NCI-H460 (cell line): Measurements from ENCODE around the gene KIF25. TPM values are rescaled to one million over a fixed set of nuclear protein-coding genes. Genes with fewer than 3 reads are reported as not detected.

Source experiments
- DNase-seq: peaks from one replicate; pipeline ENCODE4 v3.0.0-alpha.2; 2016; ENCODE audit warnings: low read depth; ENCODE audit errors: extremely low read depth
- total RNA-seq: library from RNA; depleted of rRNA; stranded (reverse); fragments of >200 nt; shearing (Covaris generic); gene quantifications from 2 replicates; pipeline ENCODE4 v1.2.3, GENCODE V29; 2014

Gene KIF25
- total RNA-seq, 1 experiment from 2014 or later, result not detected

GRCh38 chr6:168082860-168083513 lies 85.5 kb downstream of the KIF25 start:
- DNase-seq, result no peak

DNA sequence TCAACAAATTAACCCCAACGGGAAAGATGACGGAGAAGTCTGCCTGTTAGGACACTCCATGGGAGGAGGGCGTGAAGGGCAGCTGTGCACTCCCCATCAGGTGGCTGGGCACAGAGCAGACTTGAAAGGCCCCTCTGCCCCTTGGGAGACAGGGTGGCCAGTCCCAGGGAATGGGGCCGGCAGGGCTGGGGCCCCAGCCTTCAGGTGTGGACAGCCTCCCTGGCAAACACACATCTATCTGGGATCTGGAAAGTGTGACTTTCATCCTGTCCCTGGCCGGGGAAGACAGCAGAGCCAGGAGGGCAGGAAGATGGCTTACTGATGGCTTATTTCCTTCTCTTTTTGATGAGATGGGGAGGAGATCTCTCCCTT lies 86.0 kb downstream of the KIF25 start:
- DNase-seq, result no peak

- DNase-seq, result no peak
Measured at GRCh38 chr6:168084465-168085160, 87.1 kb downstream of the KIF25 start.

GRCh38 chr6:168086066-168086465 lies 88.6 kb downstream of the KIF25 start:
- DNase-seq, result no peak

- no peak for DNase-seq
Measured at GRCh38 chr6:168086616-168087015, 89.1 kb downstream of the KIF25 start.

DNA sequence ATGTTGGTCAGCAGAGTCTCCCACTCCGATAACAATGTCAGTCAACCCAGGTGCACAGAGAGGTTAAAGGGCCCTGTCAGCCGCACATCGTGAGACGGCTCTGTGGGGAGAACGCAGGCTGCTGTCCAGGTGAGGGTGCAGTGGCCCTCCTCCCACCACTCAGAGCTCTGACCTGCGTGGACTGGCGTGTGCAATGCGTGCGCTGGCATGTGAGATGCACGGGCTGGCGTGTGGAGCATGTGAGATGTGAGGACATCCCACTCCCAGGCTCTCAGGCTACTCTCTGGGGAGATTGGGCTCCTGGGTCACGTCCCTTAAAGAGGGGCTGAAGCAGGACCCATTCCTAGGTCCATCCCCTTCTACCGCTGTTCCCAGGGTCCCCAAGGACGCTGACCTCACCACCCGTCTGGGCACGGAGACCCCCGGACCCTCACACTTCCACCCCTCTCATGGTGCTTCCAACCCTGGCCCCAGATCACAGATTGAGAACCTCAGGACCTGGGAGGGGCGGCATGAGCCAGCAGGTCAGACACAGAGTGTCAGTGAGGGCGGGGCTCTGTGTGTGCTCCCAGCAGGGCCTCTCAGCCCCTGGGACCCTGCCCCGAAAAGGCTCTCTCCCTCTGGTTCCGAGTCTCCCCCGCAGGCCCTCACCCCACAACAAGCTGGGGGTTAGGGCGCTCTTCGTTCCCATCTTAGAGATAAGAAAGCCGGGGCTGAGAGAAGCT lies 90.1 kb downstream of the KIF25 start:
- DNase-seq, result no peak

DNA sequence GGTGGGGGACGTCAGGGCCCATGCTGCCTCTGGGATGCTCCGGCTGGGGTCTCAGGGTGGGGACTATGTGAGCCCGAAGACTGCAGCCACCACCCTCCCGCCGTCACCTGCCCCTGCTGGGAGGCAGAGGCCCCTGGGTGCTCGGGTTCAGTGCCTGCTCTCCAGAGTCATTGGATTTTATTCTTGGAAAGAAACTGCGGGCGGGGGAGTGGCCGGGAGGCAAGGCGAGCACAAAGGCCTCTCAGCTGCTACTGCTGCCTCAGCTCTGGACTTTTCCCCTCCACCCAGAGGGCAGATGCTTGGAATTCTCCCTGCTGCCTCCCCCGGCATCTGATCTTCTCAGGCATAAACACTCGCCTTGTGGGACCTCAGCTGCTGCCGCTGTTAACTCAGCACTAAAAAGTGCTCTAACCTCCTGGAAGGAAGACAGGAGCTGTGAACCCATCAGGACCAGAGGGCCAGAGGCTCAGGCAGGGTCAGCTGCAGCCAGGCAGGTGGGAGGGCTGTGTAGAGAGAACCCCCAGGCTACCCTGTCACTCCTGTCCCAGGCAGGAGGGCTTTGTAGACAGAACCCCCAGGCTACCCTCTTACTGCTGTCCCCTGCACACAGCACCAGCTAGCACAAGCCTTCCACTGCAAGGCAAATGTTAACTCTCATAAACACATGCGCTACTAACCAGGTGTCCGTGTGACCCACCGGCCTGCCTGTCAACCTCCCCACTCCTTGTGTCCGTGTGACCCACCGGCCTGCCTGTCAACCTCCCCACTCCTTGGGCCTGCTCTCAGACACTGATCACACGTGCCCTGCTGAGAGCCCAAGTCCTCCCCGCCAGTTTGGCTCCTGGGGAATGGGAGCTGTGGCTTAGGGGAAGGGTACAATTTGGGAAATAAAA lies 90.9 kb downstream of the KIF25 start:
- no peak for DNase-seq

DNA sequence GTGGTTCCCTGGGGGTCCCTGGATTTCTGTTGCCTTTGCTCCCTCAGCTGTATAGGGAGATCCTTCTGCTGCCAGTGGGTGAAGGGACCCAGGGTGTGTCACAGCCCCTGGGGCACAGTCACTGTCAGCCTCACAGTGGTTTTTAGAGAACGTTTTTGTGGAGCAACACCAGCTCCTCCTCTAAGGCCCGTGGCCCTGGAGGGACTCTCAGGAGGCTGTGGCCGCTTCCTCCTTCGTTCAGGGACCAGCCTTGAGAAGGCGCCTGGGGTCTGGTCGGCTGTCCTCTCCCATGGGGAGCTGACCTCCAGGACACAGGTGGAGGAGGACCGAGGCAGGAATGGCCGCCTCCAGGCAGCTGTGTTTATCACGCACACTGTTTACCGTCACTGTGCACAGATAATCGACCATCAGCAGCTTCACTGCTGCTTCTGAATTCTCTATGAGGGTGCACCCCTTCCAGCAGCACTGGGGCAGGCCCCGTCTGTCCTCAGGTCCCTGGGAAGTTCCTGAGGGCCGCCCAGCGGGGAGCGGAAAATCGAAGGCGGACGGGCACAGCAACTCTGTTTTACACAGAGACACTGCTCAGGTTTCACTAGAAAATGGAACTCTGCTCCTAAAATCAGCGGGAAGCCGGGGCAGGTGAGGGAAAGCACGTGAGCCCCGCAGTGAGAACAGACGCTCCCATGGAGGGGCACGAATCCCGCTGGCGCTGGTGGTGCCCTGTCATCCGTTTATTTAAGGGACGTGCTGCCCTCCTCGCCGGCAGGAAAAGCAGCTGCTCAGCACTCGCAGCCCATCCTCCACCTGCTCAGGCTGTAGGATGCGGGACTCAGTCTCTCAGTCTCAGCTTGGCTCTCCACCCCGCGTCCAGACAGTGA lies 92.0 kb downstream of the KIF25 start:
- no peak for DNase-seq

GRCh38 chr6:168090064-168090690 lies 92.7 kb downstream of the KIF25 start:
- DNase-seq, result no peak

DNA sequence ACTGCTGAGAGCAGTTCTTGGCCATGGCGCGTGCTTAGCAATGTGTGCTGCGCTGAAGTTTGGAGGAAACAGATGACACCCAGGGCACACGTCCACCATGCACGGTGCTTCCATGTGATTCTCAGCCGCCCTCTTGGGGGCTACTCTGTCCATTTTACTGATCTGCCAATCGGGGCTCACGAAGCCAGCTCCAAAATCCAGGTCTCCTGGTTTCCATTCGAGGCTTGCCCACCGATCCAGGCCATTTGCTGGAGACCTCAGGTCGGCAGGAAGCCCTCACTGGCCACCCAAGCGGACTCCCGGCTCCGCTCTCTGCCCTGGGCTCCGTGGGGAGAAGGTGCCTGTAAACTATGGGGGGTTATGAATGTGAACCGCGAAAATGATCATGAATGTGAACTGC lies 93.2 kb downstream of the KIF25 start:
- DNase-seq, result no peak

- no peak for DNase-seq
Measured at GRCh38 chr6:168091381-168092264, 94.2 kb downstream of the KIF25 start.

DNA sequence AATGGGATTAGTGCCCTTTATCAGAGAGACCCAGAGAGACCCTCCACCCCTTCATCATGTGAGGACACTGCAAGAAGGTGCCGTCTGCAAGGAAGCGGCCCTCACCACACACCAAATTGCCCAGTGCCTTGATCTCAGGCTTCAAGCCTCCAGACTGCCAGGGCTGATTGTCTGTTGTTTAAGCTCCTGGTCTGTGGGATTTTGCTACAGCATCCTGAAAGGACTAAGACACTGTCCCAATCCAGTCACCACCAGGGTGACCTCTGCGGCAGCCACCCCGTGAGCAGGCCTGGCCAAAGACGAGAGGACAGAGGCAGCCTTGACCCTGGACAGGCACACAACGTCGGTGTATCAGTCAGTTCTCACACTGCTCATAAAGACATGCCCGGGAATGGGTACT lies 95.1 kb downstream of the KIF25 start:
- DNase-seq, result no peak

GRCh38 chr6:168093071-168093505 lies 95.6 kb downstream of the KIF25 start:
- no peak for DNase-seq

DNA sequence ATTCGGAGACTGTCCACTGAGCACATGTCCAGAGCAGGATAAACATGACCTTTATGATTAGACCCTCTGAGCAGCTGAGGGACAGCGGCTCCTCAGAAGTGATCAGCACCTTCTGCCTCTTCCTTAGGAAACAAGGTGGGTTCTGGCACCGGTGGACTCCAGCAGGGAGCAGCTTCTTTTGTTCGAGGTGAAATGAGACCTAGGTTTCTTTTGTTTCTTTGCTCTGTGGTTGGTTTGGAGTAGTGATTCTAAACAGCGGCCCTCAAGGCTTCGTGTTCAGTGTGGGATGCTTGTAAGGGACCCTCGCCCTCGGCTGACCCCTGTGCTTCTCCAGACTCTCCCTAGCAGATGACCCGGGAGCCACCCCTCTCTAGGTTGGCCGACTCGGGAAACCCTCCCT lies 96.2 kb downstream of the KIF25 start:
- no peak for DNase-seq
